Measurements from ENCODE around the gene VPS13C.

Gene VPS13C

DNA sequence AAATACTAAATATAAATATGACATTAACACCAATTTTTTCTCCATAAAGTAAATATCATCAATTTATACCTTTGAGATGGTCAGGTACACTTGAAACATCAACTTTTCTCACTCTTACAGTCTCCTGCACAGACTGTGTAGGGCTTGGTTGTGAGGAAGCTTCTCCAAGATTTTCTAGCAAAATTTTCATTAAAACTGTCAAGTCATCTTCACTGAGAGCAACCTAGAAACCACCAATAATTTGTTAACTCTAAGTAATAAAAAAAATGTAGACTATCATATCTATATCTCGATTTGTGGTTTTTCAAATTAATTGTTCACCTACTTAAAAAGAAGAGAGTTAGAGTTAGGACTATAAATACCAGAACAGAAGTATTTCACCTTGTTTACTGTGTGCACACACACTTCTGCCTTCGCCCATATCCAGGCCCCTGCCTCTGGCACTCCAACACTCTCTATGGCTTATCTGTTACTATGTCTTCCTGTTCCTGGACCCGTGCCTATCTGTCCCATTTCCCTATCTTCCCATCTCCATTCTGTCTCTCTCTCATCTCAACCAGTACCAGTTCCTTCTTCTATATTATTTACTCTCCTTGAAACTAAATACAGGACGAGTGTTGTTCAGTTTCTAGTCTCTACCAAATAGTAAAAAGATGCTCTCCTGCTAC is 123.6 kb downstream of the VPS13C start:
- DNase-seq: no peak

DNA sequence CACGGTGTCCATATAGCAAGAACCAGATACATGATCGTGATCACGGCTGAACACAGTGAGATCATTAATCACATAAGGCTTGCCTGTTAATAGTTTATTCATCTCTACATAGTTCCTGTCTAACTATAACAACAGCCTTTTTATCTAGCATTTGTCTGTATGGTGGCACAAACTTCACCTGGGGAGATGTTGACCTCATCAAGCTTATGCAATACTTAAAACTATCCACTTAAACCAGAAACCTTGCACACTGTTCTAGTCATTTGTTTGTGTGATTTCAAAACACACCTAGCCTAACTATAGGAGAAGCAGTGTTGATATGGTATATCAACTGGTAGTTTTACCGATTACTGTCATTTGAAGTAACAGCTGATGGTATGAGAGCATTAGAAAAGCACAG is 124.8 kb downstream of the VPS13C start:
- DNase-seq: no peak

- no peak for DNase-seq
Measured at GRCh38 chr15:61929452-61929851, 130.8 kb downstream of the VPS13C start.

GRCh38 chr15:61923173-61923572 is 137.1 kb downstream of the VPS13C start:
- no peak for DNase-seq

DNA sequence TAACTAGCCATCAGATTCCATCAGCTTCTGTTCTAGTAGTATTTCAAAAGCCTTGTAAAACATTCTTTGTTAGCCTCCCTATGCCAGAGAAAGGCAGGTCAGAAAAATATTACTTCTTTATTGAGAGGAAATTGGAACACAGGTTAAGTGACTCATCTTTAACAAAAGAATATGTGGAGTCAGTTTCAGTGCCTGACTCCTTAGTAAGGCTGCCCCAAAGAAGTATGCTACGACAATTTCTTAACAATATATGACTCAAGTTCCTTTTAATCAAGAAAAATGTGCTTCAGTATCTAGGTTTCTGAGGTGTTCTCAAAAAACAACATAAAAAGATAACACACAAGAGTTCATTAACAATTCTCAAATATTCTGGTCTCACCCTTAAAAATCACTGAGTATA is 139.2 kb downstream of the VPS13C start:
- DNase-seq: no peak

- DNase-seq: no peak
Measured at GRCh38 chr15:61917457-61917856, 142.8 kb downstream of the VPS13C start.

DNA sequence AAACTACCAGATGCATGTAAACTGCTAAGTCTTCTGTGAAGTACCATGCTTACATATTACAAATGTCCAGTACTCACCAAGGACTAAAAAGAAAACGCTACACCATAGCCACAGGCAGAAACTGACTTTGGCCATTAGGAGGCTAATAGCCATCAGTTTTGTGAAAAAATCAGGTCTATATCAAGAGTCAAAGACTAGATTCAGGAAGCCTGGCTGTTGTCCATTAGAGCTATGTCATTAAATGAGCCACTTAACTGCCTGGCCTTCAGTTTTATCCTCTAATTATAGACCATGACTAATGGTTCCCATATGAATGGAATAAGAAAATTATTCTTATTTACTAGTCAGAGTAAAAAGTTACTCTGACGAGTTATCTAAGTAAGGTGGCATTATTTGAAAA is 144.1 kb downstream of the VPS13C start:
- DNase-seq: peak in 2 of 3 experiments; percentile 44 to 89

GRCh38 chr15:61915640-61916039 is 144.6 kb downstream of the VPS13C start:
- DNase-seq: no peak

DNA sequence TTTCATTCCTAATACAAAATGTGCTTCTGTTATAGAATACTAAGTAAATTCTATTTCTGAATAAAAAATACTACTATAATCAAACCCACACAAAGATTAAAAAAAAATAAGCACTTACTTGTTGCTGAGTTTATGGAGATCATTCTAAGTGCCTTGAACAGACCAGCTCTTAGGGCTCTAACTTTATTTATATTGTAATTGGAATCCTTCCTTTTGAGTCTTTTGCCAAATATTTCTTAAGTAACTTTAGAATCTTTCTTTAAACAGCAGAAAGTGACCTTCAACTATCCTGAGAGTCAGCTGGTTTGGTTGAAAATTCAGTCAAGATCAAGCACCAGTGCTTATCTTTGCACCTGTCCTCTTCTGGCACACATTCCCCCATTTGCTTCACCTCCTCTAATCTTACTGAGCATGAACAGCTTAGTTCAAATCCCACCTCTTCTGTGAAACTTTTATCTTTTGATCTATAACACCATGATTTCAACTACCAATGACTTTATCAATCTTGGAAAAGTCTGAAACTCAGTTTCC is 149.3 kb downstream of the VPS13C start:
- DNase-seq: no peak

DNA sequence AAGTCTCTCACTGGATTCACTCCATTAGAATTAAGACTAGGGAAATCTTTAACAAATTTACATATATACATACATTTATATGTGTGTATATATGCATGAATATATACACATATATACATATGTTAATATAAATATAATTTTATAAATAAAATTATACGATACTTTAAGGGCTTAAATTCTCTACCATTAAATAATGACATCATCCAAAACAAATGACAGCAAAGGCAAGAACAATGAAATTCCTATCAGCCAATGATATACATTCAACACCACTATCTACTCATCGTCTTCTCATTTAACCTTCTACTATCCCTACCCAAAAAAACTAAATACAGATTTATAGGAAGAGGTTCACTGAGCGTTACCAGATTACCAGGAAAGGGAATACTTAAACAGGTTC is 152.0 kb downstream of the VPS13C start:
- DNase-seq: no peak

- no peak for DNase-seq
Measured at GRCh38 chr15:61907753-61908086, 152.5 kb downstream of the VPS13C start.

DNA sequence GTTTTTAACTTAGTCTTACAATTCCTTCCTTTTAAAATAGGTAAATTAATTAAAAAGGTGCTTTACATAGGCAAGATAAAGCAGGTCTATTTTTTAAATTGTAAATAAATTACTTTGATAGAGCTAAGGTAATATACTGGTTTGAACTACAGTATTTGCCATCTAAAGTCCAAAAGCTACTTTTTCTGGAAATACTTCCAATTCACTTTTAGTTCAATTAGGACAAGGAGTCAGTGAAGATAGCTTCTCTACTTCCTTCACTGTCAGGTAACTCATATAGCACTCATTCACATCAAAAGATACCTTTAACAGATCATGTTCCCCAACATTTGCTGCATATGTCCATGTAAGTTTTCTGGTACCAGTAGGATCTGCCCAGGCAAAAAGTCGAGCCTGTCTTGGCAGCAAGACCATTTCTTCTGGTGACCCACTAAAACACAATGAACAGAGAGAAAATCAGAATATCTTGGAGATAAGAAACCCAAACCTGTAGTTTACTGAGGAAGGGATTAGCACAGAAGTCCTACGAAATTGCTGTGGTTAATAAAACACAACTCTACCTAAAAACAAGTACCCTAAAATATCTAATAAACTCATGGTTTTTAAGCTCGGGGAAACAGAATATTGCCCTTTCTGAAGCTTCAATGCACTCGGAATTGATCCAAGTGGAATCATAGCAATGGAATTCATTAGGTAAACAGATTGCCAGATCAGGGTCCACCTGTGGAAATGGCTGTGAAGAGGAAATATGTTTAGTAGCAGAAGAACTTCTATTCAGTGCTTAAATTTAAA is 153.1 kb downstream of the VPS13C start:
- no peak for DNase-seq

- DNase-seq: no peak
Measured at GRCh38 chr15:61893146-61893545, 167.1 kb downstream of the VPS13C start.

GRCh38 chr15:61892140-61892539 is 168.1 kb downstream of the VPS13C start:
- DNase-seq: no peak

DNA sequence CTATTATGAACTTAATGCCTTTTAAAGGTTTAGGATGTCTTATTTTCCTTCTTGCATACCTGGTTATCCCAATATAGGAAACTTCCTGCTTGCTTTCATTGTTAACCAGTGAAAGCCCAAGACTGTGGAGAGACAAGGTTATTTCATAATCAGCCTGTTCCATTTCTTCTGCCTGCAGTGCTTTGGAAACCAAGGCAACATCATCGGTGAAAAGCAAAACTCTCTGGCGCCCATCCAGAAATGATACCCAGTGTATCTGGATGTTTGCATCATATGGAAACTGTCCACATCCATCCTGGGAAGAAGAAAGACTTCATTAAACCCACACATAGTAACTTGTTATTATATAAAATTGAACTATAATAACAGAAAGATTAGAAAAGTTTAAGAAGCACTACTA is 170.1 kb downstream of the VPS13C start:
- DNase-seq: no peak

DNA sequence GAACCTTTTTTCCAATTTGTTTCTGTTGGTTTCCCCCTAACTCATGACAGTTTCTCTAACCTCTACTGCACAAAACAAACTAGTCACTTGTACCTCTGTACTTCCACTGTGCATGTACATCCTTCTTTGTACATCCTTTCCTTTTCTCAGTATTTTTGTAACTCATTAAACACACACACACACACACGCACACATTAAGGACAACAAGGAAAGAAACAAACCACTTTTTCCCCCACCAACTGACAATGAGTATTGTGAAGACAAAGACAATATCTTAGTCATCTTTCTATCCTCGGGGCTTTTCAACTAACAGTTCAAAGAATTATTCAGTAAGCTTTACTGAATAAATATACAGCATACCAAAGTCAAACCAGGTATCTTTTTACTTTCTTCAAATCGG is 170.5 kb downstream of the VPS13C start:
- no peak for DNase-seq

- DNase-seq: no peak
Measured at GRCh38 chr15:61888074-61888780, 172.0 kb downstream of the VPS13C start.

DNA sequence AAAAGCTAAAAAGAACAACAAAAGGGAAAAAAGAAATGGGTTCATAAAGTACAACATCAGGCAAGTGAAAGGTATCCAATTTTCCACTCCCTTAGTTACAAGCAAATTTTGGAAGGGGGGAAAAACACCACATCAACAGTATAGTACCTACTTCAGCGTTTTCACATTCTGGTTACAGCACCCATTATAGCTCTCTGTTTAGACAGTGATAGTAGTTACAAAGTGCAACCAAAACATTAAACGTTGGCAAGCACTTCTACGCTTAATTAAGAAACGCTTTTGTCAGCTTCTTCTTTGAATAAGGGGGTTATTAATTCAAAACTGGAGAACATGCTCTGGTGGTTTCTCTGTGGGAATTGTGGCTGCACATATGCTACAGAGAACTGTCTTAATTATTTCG is 180.2 kb downstream of the VPS13C start:
- peak in 2 of 3 experiments; percentile 36 to 82 for DNase-seq

- DNase-seq: peak in 2 of 3 experiments; percentile 33 to 84
Measured at GRCh38 chr15:61879219-61879618, 181.0 kb downstream of the VPS13C start.

DNA sequence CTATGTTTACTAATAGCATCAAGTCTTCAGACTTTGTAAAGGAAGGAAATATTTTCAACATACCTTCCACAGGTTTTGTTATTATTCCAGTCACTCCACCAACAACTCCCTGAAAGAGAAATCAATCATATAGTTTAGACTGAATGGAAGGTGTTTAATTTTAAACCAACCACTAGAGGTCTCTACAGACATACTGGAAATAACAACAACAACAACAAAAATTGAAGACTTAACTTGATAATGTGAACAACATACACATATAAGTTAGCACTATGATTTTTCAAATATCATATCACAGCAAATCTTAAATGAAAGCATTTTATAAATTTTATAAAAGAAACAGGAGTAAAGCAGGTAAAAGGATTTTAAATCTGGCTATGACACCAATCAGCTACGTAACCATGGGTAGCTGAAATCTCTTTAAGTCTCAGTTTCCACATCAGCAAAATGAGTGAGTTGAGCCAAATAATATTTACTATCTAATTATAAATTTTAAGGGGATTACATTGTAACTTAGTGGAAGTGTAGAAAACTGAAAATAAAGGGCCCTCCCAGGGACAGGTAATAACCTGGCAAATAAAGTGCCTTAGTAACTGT is 188.2 kb downstream of the VPS13C start:
- DNase-seq: peak in 1 of 3 experiments; percentile 69

GRCh38 chr15:61869656-61870055 is 190.6 kb downstream of the VPS13C start:
- no peak for DNase-seq

DNA sequence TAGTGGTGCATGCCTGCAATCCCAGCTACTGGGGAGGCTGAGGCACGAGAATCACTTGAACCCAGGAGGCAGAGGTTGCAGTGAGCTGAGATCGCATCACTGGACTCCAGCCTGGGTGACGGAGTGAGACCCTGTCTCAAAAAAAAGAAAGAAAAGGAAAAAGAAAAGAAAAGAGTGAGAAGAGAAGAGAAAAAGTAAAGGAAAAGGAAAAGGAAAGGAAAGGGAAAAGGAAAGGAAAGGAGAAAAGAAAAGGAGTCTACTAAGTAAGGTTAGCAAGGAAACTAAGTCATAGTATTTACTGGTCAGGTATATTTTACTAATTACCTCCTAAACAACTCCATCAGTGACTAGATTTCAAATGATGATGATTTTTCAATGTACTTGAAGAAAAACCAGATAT is 198.3 kb downstream of the VPS13C start:
- no peak for DNase-seq

DNA sequence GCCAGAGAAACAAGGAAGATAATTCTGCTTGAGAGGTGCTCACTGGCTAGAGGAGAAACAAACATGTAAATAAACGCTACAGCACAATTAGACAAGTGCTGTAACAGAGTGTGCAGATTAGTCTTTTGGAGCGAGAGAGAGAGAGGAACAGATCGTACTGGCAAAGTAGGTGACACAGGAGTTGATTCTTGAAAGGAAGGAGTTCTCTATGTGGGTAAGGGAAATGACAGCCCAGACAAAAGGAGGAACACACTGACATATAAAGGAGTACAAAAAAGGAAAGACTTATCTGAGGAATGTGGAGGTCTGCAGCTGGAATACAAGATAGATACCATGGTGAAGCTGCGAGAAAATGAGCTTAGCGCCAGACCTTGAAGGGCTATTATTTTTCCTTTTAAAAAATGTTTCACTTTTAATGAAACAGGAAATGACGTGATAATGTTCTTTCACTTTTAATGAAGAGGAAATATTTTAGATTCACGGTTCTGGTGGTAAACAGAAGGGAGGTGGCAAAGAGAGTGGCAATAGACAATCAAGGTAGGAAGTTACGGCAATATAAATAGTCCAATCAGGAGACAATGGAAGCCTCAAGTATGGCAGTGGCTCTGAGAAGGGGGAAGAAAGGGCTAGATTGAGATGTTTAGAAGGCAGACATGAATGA is 202.9 kb downstream of the VPS13C start:
- DNase-seq: no peak

All from NCI-H1417 (cell line).